ENCODE data around the gene RAPGEF1. TPM values are rescaled to one million over a fixed set of nuclear protein-coding genes. Genes with fewer than 3 reads are reported as not detected.
A peak's percentile ranks its signal among the peaks of the same experiment; 100 is the strongest.

The RAPGEF1 gene
- total RNA-seq, 6 experiments from 2014 or later = 22.9 to 53.6 (median 30.2) TPM

GRCh38 chr9:131607591-131607990 is 132.3 kb downstream of the RAPGEF1 start:
- intact Hi-C loops (cut with DNase I) = no loop called here
- Histone ChIP-seq H3K27me3 (no peaks in the 10 kb centered on the region), H3K4me1 (peaks cover 0 to 12% (median 6%) of the 10 kb centered on the region in 4 donors), H3K27ac (peak overlapping the region in 1 of 3 donors; percentile 79), H3K36me3 (peaks cover 0 to 3% (median 0%) of the 10 kb centered on the region in 4 donors), H3K9me3 (no peaks in the 10 kb centered on the region), H3K4me3 (no peak overlapping the region)
- WGBS (ENCODE audit: insufficient coverage, low coverage, low lambda C conversion rate, missing lambda C conversion rate) = 87% methylated on average over 7 of the region's 8 CpGs
- ATAC-seq = no peak
- no peak for TF ChIP-seq CTCF (IDR thresholded peaks at IDR 0.05)
- no peak for TF ChIP-seq POLR2A (IDR thresholded peaks at IDR 0.05)
- DNase-seq = no peak

GRCh38 chr9:131606896-131607567 is 132.8 kb downstream of the RAPGEF1 start:
- intact Hi-C loops (cut with DNase I) = no loop called here
- Histone ChIP-seq H3K4me1 (peaks cover 0 to 12% (median 6%) of the 10 kb centered on the region in 4 donors), H3K4me3 (no peak overlapping the region), H3K27me3 (no peaks in the 10 kb centered on the region), H3K9me3 (no peaks in the 10 kb centered on the region), H3K36me3 (peaks cover 0 to 3% (median 0%) of the 10 kb centered on the region in 4 donors), H3K27ac (peak overlapping the region; percentile 16 to 79 (median 49))
- WGBS (ENCODE audit: insufficient coverage, low coverage, low lambda C conversion rate, missing lambda C conversion rate) = 79% methylated on average over 13 of the region's 13 CpGs
- ATAC-seq (peak in 1 of 4 donors; percentile 4), DNase-seq (no peak)
- TF ChIP-seq POLR2A (IDR thresholded peaks at IDR 0.05) = no peak
- TF ChIP-seq CTCF (IDR thresholded peaks at IDR 0.05) = no peak

- DNase-seq = peak in 2 of 3 donors; percentile 72 to 87
Observed at GRCh38 chr9:131605770-131606590, 133.9 kb downstream of the RAPGEF1 start.

More at GRCh38 chr9:131605770-131606590, 133.9 kb downstream of the RAPGEF1 start:
- H3K4me1 ChIP-seq = peaks cover 0 to 12% (median 6%) of the 10 kb centered on the region in 4 donors
- no peaks in the 10 kb centered on the region for H3K27me3 ChIP-seq
- H3K36me3 ChIP-seq = peaks cover 0 to 7% (median 1%) of the 10 kb centered on the region in 4 donors
- peak overlapping the region in 2 of 3 donors; percentile 49 to 79 for H3K27ac ChIP-seq
- TF ChIP-seq CTCF (IDR thresholded peaks at IDR 0.05) = no peak
- TF ChIP-seq POLR2A (IDR thresholded peaks at IDR 0.05) = peak; percentile 55
- intact Hi-C loops (cut with DNase I) = no loop called here
- no peak overlapping the region for H3K4me3 ChIP-seq
- no peaks in the 10 kb centered on the region for H3K9me3 ChIP-seq
- peak; percentile 67 to 87 (median 76) for ATAC-seq
- 32% methylated on average over 8 of the region's 9 CpGs for WGBS (ENCODE audit: insufficient coverage, low coverage, low lambda C conversion rate, missing lambda C conversion rate)
